H1 (cell line): ENCODE measurements around the gene NPIPB6. TPM values are rescaled to one million over a fixed set of nuclear protein-coding genes. Genes with fewer than 3 reads are reported as not detected.

Source experiments
- CTCF ChIA-PET: fragments of 300-600 bp; sonication (Branson Sonifier 250); formaldehyde crosslinking; loops from one replicate; lab custom pipeline; 2021; ENCODE audit not compliant: partially characterized antibody; lab: Charles Lee
- POLR2A ChIA-PET: fragments of 300-600 bp; sonication (Branson Sonifier 250); formaldehyde crosslinking; loops from one replicate; lab custom pipeline; 2021; ENCODE audit warnings: inconsistent platforms; ENCODE audit not compliant: partially characterized antibody; lab: Charles Lee
- DNase-seq, 2 experiments: peaks; one replicate each; pipeline versions ENCODE4 v3.0.0 to v3.0.0-alpha.2; 2010 to 2022; ENCODE audit warnings: low spot score in 2 of 2, low read depth in 1 of 2, mixed read lengths in 1 of 2
- FAIRE-seq: peaks from 2 replicates; lab custom pipeline; 2011; peaks lifted over from hg19 to GRCh38; lab: Jason Lieb, UNC
- H2AFZ ChIP-seq: 2 replicates; pipeline ENCODE4 v1.8.1; 2012; ENCODE audit warnings: low read length, inconsistent platforms
- H2AK5ac ChIP-seq: 2 replicates; pipeline ENCODE4 v1.6.1; 2013; ENCODE audit warnings: low read depth, low read length
- H2BK120ac ChIP-seq: replicated peaks from 2 replicates; pipeline ENCODE3; 2013; ENCODE audit warnings: low read depth, low read length, inconsistent platforms
- H2BK12ac ChIP-seq: 2 replicates; pipeline ENCODE4 v1.6.1; 2013; ENCODE audit warnings: low read depth, low read length
- H2BK15ac ChIP-seq: 2 replicates; pipeline ENCODE4 v1.6.1; 2013; ENCODE audit warnings: low read length
- H2BK20ac ChIP-seq: 2 replicates; pipeline ENCODE4 v1.6.1; 2013; ENCODE audit warnings: low read length
- H2BK5ac ChIP-seq: 2 replicates; pipeline ENCODE4 v1.6.1; 2013; ENCODE audit warnings: low read depth, low read length
- H3K14ac ChIP-seq: 2 replicates; pipeline ENCODE4 v1.6.1; 2013; ENCODE audit warnings: inconsistent platforms; ENCODE audit not compliant: insufficient read length
- H3K18ac ChIP-seq: 2 replicates; pipeline ENCODE4 v1.6.1; 2013; ENCODE audit warnings: low read length; ENCODE audit errors: extremely low read depth
- H3K23ac ChIP-seq: 2 replicates; pipeline ENCODE4 v1.6.1; 2013; ENCODE audit warnings: inconsistent platforms; ENCODE audit not compliant: insufficient read length
- H3K23me2 ChIP-seq: 2 replicates; pipeline ENCODE4 v1.6.1; 2013; ENCODE audit warnings: low read depth, low read length
- H3K27ac ChIP-seq: 2 replicates; pipeline ENCODE4 v1.6.1; 2011; ENCODE audit warnings: low read depth, low read length, inconsistent platforms
- H3K27me3 ChIP-seq, 4 experiments: replicated peaks in 1 of 4; 1 replicate in 1 of 4; 2 replicates in 3 of 4; pipeline versions ENCODE4 v1.6.1 to v1.8.1; 2011 to 2013; ENCODE audit warnings: low read length in 3 of 4, mild to moderate bottlenecking in 3 of 4, inconsistent platforms in 2 of 4, mixed read lengths in 2 of 4, moderate library complexity in 1 of 4; ENCODE audit not compliant: control insufficient read depth in 3 of 4, insufficient read depth in 3 of 4; ENCODE audit errors: extremely low read depth in 1 of 4
- H3K36me3 ChIP-seq, 4 experiments: 2 replicates each; pipeline versions ENCODE4 v1.6.1 to v1.8.1; 2011 to 2013; ENCODE audit warnings: mild to moderate bottlenecking in 4 of 4, low read length in 3 of 4, moderate library complexity in 2 of 4, control low read depth in 1 of 4, inconsistent platforms in 1 of 4; ENCODE audit not compliant: insufficient read depth in 4 of 4, control insufficient read depth in 2 of 4
- H3K4ac ChIP-seq: replicated peaks from 2 replicates; pipeline ENCODE3; 2013; ENCODE audit warnings: low read length, low read depth, mixed read lengths, inconsistent platforms; ENCODE audit not compliant: insufficient read length
- H3K4me1 ChIP-seq, 4 experiments: replicated peaks in 1 of 4; 1 replicate in 1 of 4; 2 replicates in 3 of 4; pipeline versions ENCODE4 v1.6.1 to v1.8.1; 2011 to 2013; ENCODE audit warnings: low read length in 3 of 4, inconsistent platforms in 2 of 4, mixed read lengths in 1 of 4; ENCODE audit not compliant: insufficient read depth in 4 of 4, control insufficient read depth in 3 of 4
- H3K4me2 ChIP-seq, 2 experiments: 2 replicates each; pipeline versions ENCODE4 v1.6.1 to v1.8.1; 2011 to 2013; ENCODE audit warnings: low read depth in 2 of 2, low read length in 2 of 2, control low read depth in 1 of 2, inconsistent platforms in 1 of 2, mild to moderate bottlenecking in 1 of 2; ENCODE audit not compliant: insufficient read depth in 1 of 2
- H3K4me3 ChIP-seq, 4 experiments: fragments of 200-600, 300-600 bp in 1 of 4; sonication (generic), shearing (Covaris generic), sonication (Bioruptor Twin) in 1 of 4; 2 replicates each; pipeline versions ENCODE4 v1.5.1 to v1.8.1; 2011 to 2016; ENCODE audit warnings: low read length in 4 of 4, low read depth in 3 of 4, control low read depth in 2 of 4, inconsistent platforms in 2 of 4, mild to moderate bottlenecking in 2 of 4, mixed read lengths in 1 of 4, moderate library complexity in 1 of 4; ENCODE audit not compliant: insufficient read depth in 2 of 4; ENCODE audit errors: extremely low read depth in 1 of 4
- H3K56ac ChIP-seq: replicated peaks from 2 replicates; pipeline ENCODE3; 2013; ENCODE audit warnings: low read depth, mild to moderate bottlenecking, mixed read lengths, low read length, inconsistent platforms; ENCODE audit not compliant: insufficient read length
- H3K79me1 ChIP-seq: 2 replicates; pipeline ENCODE4 v1.6.1; 2013; ENCODE audit warnings: low read depth, low read length, control low read depth
- H3K79me2 ChIP-seq, 2 experiments: 2 replicates each; pipeline versions ENCODE4 v1.6.1 to v1.8.1; 2012 to 2013; ENCODE audit warnings: low read length in 2 of 2, mild to moderate bottlenecking in 2 of 2, inconsistent platforms in 1 of 2; ENCODE audit not compliant: insufficient read depth in 2 of 2, control insufficient read depth in 1 of 2
- H3K9ac ChIP-seq, 4 experiments: replicated peaks in 1 of 4; 1 replicate in 1 of 4; 2 replicates in 3 of 4; pipeline versions ENCODE4 v1.6.1 to v1.8.1; 2011 to 2013; ENCODE audit warnings: low read depth in 3 of 4, low read length in 3 of 4, control low read depth in 2 of 4, mild to moderate bottlenecking in 2 of 4, moderate library complexity in 2 of 4, inconsistent platforms in 1 of 4; ENCODE audit errors: extremely low read depth in 1 of 4
- H3K9me3 ChIP-seq, 2 experiments: 2 replicates each; pipeline versions ENCODE4 v1.6.1 to v1.8.1; 2012 to 2013; ENCODE audit warnings: mild to moderate bottlenecking in 2 of 2, moderate library complexity in 2 of 2, control low read depth in 1 of 2, inconsistent platforms in 1 of 2, low read depth in 1 of 2, low read length in 1 of 2, mixed read lengths in 1 of 2; ENCODE audit not compliant: insufficient read depth in 2 of 2
- H4K20me1 ChIP-seq, 2 experiments: replicated peaks in 1 of 2; 2 replicates each; pipeline versions ENCODE3 to v1.8.1; 2011 to 2013; ENCODE audit warnings: inconsistent platforms in 2 of 2, low read length in 2 of 2, mild to moderate bottlenecking in 1 of 2; ENCODE audit not compliant: insufficient read depth in 2 of 2, control insufficient read depth in 1 of 2
- H4K5ac ChIP-seq: 2 replicates; pipeline ENCODE4 v1.6.1; 2013; ENCODE audit warnings: low read length, low read depth, mixed read lengths, inconsistent platforms; ENCODE audit not compliant: insufficient read length
- H4K8ac ChIP-seq: 2 replicates; pipeline ENCODE4 v1.8.0; 2013; ENCODE audit warnings: mild to moderate bottlenecking, moderate library complexity, low read length, inconsistent platforms; ENCODE audit not compliant: insufficient read depth; ENCODE audit errors: extremely low read depth
- H4K91ac ChIP-seq: replicated peaks from 2 replicates; pipeline ENCODE3; 2013; ENCODE audit warnings: low read length, mixed read lengths, inconsistent platforms; ENCODE audit not compliant: insufficient read length
- BACH1 ChIP-seq: IDR thresholded peaks from 2 replicates; pipeline ENCODE4 v1.6.1; 2012; ENCODE audit warnings: low read length, improper control_type of control experiment
- JUND ChIP-seq: IDR thresholded peaks from 2 replicates; pipeline ENCODE4 v1.6.1; 2011; ENCODE audit warnings: mild to moderate bottlenecking, improper control_type of control experiment, low read length
- KDM4A ChIP-seq: IDR thresholded peaks from one replicate; pipeline ENCODE4 v1.7.1; 2012; ENCODE audit warnings: low read depth, mild to moderate bottlenecking, moderate library complexity, low read length, inconsistent platforms; ENCODE audit not compliant: severe bottlenecking
- SRF ChIP-seq: IDR thresholded peaks from 2 replicates; pipeline ENCODE4 v1.6.1; 2011; ENCODE audit warnings: mild to moderate bottlenecking, low read depth, low read length, moderate library complexity
- WGBS, 2 experiments: shearing (Covaris generic) in 1 of 2; methylation state at CpG; one replicate each; pipeline versions ENCODE4 v1.1.6 to v1.1.7; 2013 to 2015; ENCODE audit warnings: low lambda C conversion rate in 2 of 2, mixed read lengths in 2 of 2, inconsistent platforms in 1 of 2, low coverage in 1 of 2, missing lambda C conversion rate in 1 of 2; ENCODE audit not compliant: insufficient replicate concordance in 2 of 2, insufficient coverage in 1 of 2, insufficient read length in 1 of 2; ENCODE audit errors: extremely low coverage in 1 of 2, missing lambda C conversion rate in 1 of 2; 5-methylcytosine and 5-hydroxymethylcytosine counted together
- polyA plus RNA-seq, 7 experiments: library from polyadenylated mRNA; depleted of rRNA in 3 of 7; stranded (reverse) in 5 of 7; unstranded in 2 of 7; fragments of >200 nt in 5 of 7; fragments of 200-250 nt in 2 of 7; gene quantifications; 1 replicate in 5 of 7; 2 replicates in 1 of 7; 4 replicates in 1 of 7; pipeline versions ENCODE4 v1.2.1 to v1.2.3, GENCODE V29; 2011 to 2013; ENCODE audit warnings: missing spikeins in 2 of 7, mixed read lengths in 2 of 7
- total RNA-seq: library from RNA; stranded (reverse); fragmentation: NEBNext Ultra II Directional; extraction: Animal tissue kit (Norgen Biotek cat#: 25700); gene quantifications from 2 replicates; pipeline ENCODE4 v1.2.1, GENCODE V29; 2021
- TF ChIP-seq, protein P1 (sequence below): IDR thresholded peaks from 2 replicates; pipeline ENCODE4 v1.6.1; 2012; ENCODE audit warnings: inconsistent platforms

Gene NPIPB6
- total and polyA plus RNA-seq, 2 of the 8 experiments (the other 6 are each of a cell fraction or from before 2014, with no cell fraction given): 0.83 to 1.9 TPM

DNA sequence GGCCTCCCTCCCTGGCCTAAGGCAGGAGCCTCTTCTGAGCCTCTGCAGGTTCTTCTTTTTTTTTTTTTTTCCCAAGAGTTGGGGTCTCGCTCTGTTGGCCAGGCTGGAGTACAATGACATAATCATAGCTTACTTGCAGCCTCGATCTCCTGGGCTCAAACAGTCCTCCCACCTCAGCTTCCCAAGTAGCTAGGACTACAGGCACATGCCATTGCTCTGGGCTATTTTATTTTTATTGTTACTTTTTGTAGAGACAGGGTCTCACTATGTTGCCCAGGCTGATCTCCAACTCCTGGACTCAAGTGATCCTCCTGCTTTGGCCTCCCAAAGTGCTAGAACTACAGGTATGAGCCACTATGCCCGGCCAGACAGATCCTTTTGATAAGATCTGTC is 38.4 kb downstream of the NPIPB6 start:
- no peak for DNase-seq
- 89% methylated on average over 2 of the region's 3 CpGs; no CpG with 5 or more reads in 1 of the 2 experiments for WGBS, 2 experiments

More for the DNA sequence above, 38.4 kb downstream of the NPIPB6 start:
- Histone ChIP-seq H2BK120ac (no peak overlapping the region), H3K4me1 (no peaks in the 10 kb centered on the region; a peak in 1 of 7 replicates), H3K23me2 (no peaks in the 10 kb centered on the region), H4K91ac (no peak overlapping the region), H2BK12ac (no peak overlapping the region), H3K14ac (no peak overlapping the region), H3K9me3 (no peaks in the 10 kb centered on the region), H3K27ac (no peak overlapping the region), H3K36me3 (peaks cover 0 to 13% (median 0%) of the 10 kb centered on the region in 4 experiments; a peak in 4 of 8 replicates), H4K8ac (no peak overlapping the region), H3K56ac (no peak overlapping the region), H2BK20ac (no peak overlapping the region), H4K5ac (no peak overlapping the region)
- CTCF ChIA-PET: interaction anchor here (1.3 kb wide), 1 partner anchor 44 kb away, joined by 4 read pairs; no protein-coding TSS in a partner anchor
- TF ChIP-seq SRF (no peak), BACH1 (no peak), JUND (no peak), KDM4A (no peak)
- TF ChIP-seq, protein P1, sequence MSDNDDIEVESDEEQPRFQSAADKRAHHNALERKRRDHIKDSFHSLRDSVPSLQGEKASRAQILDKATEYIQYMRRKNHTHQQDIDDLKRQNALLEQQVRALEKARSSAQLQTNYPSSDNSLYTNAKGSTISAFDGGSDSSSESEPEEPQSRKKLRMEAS: no peak
- TF ChIP-seq, all 59 proteins: peak for 0
- FAIRE-seq: no peak
- H3K18ac ChIP-seq: no peak overlapping the region
- no peak overlapping the region for H2AFZ ChIP-seq
- H3K79me1 ChIP-seq: no peaks in the 10 kb centered on the region
- H3K9ac ChIP-seq: no peak overlapping the region
- H4K20me1 ChIP-seq: peaks cover 4 to 5% of the 10 kb centered on the region in 2 experiments
- H3K79me2 ChIP-seq: no peaks in the 10 kb centered on the region
- no peaks in the 10 kb centered on the region for H3K27me3 ChIP-seq
- H3K4me2 ChIP-seq: no peak overlapping the region
- no peak overlapping the region for H3K23ac ChIP-seq
- no peak overlapping the region for H2BK15ac ChIP-seq
- no peak overlapping the region for H3K4me3 ChIP-seq
- H2AK5ac ChIP-seq: no peak overlapping the region
- no peak overlapping the region for H2BK5ac ChIP-seq
- POLR2A ChIA-PET: interaction anchor here (0.9 to 1.2 kb wide), 2 partner anchors 32 to 497 kb away, joined by 3 to 4 read pairs; partner anchors contain the start of genes ATXN2L and SBK1
- H3K4ac ChIP-seq: no peak overlapping the region
